HepG2 (cell line): Measurements from ENCODE around the gene STRADB. TPM values are rescaled to one million over a fixed set of nuclear protein-coding genes. Genes with fewer than 3 reads are reported as not detected.
A peak's percentile ranks its signal among the peaks of the same experiment; 100 is the strongest.

Experiments
- ATAC-seq: fragments of 200-7000 bp; cut with Tn5 transposase; 3 replicates; pipeline ENCODE4 v1.9.1; 2020; ENCODE audit warnings: mild to moderate bottlenecking, moderate library complexity
- BruUV-seq: library from RNA; stranded (reverse); fragments of 400-500 nt; replicated peaks from 2 replicates; lab custom pipeline; 2021; lab: Mats Ljungman, UMichigan
- CTCF ChIA-PET: fragments of 300-600 bp; formaldehyde crosslinking; extraction: SDS; loops from one replicate; lab custom pipeline; 2021; ENCODE audit warnings: low total read pairs, inconsistent platforms, low intra/inter-chr PET ratio; lab: Yijun Ruan, JAX
- POLR2A ChIA-PET: fragments of 350-600 bp; sonication (Branson Sonifier 250); formaldehyde crosslinking; loops from one replicate; lab custom pipeline; 2020; ENCODE audit warnings: antibody characterized with exemption, inconsistent platforms; lab: Yijun Ruan, JAX
- DNase-seq: peaks from one replicate; pipeline ENCODE4 v3.0.0-alpha.2; 2015; ENCODE audit warnings: low spot score
- FAIRE-seq: peaks from 3 replicates; lab custom pipeline; 2011; peaks lifted over from hg19 to GRCh38; lab: Jason Lieb, UNC
- H2AFZ ChIP-seq: one replicate; pipeline ENCODE4 v1.6.1; 2011; ENCODE audit warnings: low read length, inconsistent platforms
- H3K27ac ChIP-seq: fragments of 300-600 bp; 3 replicates; pipeline ENCODE4 v1.8.0; 2011; ENCODE audit warnings: mixed run types, mild to moderate bottlenecking, mixed read lengths, low read length, inconsistent platforms; ENCODE audit not compliant: insufficient read depth; ENCODE audit errors: extremely low read length
- H3K27me3 ChIP-seq, 2 experiments: fragments of 200-600 bp in 1 of 2; 2 replicates in 1 of 2; 3 replicates in 1 of 2; pipeline versions ENCODE4 v1.6.0 to v1.8.0; 2011; ENCODE audit warnings: low read length in 2 of 2, mild to moderate bottlenecking in 2 of 2, moderate library complexity in 2 of 2, inconsistent platforms in 1 of 2; ENCODE audit not compliant: insufficient read depth in 2 of 2, control insufficient read depth in 1 of 2
- H3K36me3 ChIP-seq, 2 experiments: fragments of 200-600 bp in 1 of 2; replicated peaks in 1 of 2; 2 replicates in 1 of 2; 3 replicates in 1 of 2; pipeline versions ENCODE4 v1.5.1 to v1.8.0; 2011; ENCODE audit warnings: low read length in 2 of 2, inconsistent platforms in 1 of 2; ENCODE audit not compliant: insufficient read depth in 2 of 2, control insufficient read depth in 1 of 2
- H3K4me1 ChIP-seq: 2 replicates; pipeline ENCODE4 v1.5.1; 2012; ENCODE audit warnings: low read length, inconsistent platforms; ENCODE audit not compliant: insufficient read depth
- H3K4me2 ChIP-seq: 2 replicates; pipeline ENCODE4 v1.6.0; 2011; ENCODE audit warnings: low read depth, low read length, inconsistent platforms
- H3K4me3 ChIP-seq, 3 experiments: fragments of 200-600 bp in 1 of 3; sonication (generic), shearing (Covaris generic) in 1 of 3; replicated peaks in 1 of 3; 2 replicates each; pipeline ENCODE4 v1.5.1; 2011 to 2016; ENCODE audit warnings: low read length in 3 of 3, inconsistent platforms in 2 of 3, low read depth in 2 of 3, mild to moderate bottlenecking in 2 of 3, control low read depth in 1 of 3, mixed read lengths in 1 of 3; ENCODE audit not compliant: insufficient read depth in 1 of 3
- H3K79me2 ChIP-seq: one replicate; pipeline ENCODE4 v1.6.1; 2011; ENCODE audit warnings: low read length, inconsistent platforms; ENCODE audit not compliant: insufficient read depth
- H3K9ac ChIP-seq: 2 replicates; pipeline ENCODE4 v1.6.0; 2011; ENCODE audit warnings: mild to moderate bottlenecking, low read depth, low read length, inconsistent platforms; ENCODE audit not compliant: insufficient read depth
- H3K9me3 ChIP-seq: 2 replicates; pipeline ENCODE4 v1.5.1; 2012; ENCODE audit warnings: mild to moderate bottlenecking, low read length
- H4K20me1 ChIP-seq: 2 replicates; pipeline ENCODE4 v1.6.0; 2011; ENCODE audit warnings: inconsistent platforms, mild to moderate bottlenecking, low read length, moderate library complexity; ENCODE audit not compliant: insufficient read depth
- KMT2B ChIP-seq: IDR thresholded peaks from 2 replicates; pipeline ENCODE4 v1.6.1; 2016; ENCODE audit warnings: missing genetic modification reagents, missing compliant biosample characterization
- NFATC3 ChIP-seq: sonication (generic); formaldehyde crosslinking; IDR thresholded peaks from 2 replicates; pipeline ENCODE4 v1.5.1; 2020; ENCODE audit warnings: mild to moderate bottlenecking, missing genetic modification reagents
- SALL2 ChIP-seq: sonication (generic); formaldehyde crosslinking; IDR thresholded peaks from 2 replicates; pipeline ENCODE4 v1.8.1; 2023; ENCODE audit warnings: mild to moderate bottlenecking, missing genetic modification reagents, inconsistent platforms
- SAP130 ChIP-seq: IDR thresholded peaks from 2 replicates; pipeline ENCODE4 v1.6.1; 2016; ENCODE audit warnings: low read depth
- SIN3A ChIP-seq: IDR thresholded peaks from 2 replicates; pipeline ENCODE4 v1.6.1; 2011; ENCODE audit warnings: low read depth, mild to moderate bottlenecking, control low read depth, low read length, borderline replicate concordance
- THAP11 ChIP-seq: IDR thresholded peaks from 2 replicates; pipeline ENCODE4 v1.6.1; 2016; ENCODE audit warnings: missing biosample characterization, missing genetic modification reagents
- ZFP37 ChIP-seq: sonication (generic); formaldehyde crosslinking; IDR thresholded peaks from 2 replicates; pipeline ENCODE4 v1.4.0; 2020; ENCODE audit warnings: missing genetic modification reagents, borderline replicate concordance
- ZNF432 ChIP-seq: sonication (generic); formaldehyde crosslinking; IDR thresholded peaks from 2 replicates; pipeline ENCODE4 v1.5.0; 2020; ENCODE audit warnings: missing genetic modification reagents, mild to moderate bottlenecking, borderline replicate concordance
- ZZZ3 ChIP-seq: sonication (generic); formaldehyde crosslinking; IDR thresholded peaks from 2 replicates; pipeline ENCODE4 v1.4.0; 2020; ENCODE audit warnings: missing genetic modification reagents, mild to moderate bottlenecking, borderline replicate concordance
- WGBS: methylation state at CpG from one replicate; pipeline ENCODE4 v1.1.6; 2017; ENCODE audit warnings: low lambda C conversion rate; 5-methylcytosine and 5-hydroxymethylcytosine counted together
- in situ Hi-C: cut with HindIII; loops from 2 replicates; pipeline ENCODE4 v1.10.0; 2017; ENCODE audit warnings: low pct_unique_long_range_greater_than_20kb; ENCODE audit not compliant: extremely low pct_ligation_motif_present
- intact Hi-C: fragments of 100-400 bp; cut with micrococcal nuclease; formaldehyde crosslinking; loops from one replicate; pipeline ENCODE4 v1.10.0; 2022; ENCODE audit not compliant: unreplicated experiment
- polyA plus RNA-seq, 8 experiments: library from polyadenylated mRNA; depleted of rRNA in 3 of 8; stranded (reverse) in 7 of 8; unstranded in 1 of 8; fragments of >200 nt; fragmentation: Illumina TruSeq in 4 of 8; extraction: Trizol in 4 of 8; gene quantifications; 2 replicates each; pipeline versions ENCODE4 v1.2.1 to v1.2.3, GENCODE V29; 2011 to 2016; ENCODE audit warnings: low read depth in 4 of 8, missing spikeins in 1 of 8, mixed read lengths in 1 of 8; ENCODE audit not compliant: insufficient read depth in 1 of 8
- total RNA-seq, 5 experiments: library from RNA; depleted of rRNA; stranded (reverse); fragments of >200 nt; fragmentation: Illumina TruSeq; extraction: Trizol; gene quantifications; 2 replicates each; pipeline ENCODE4 v1.2.3, GENCODE V29; 2016; ENCODE audit warnings: low read depth in 1 of 5
- TF ChIP-seq, protein P1 (sequence below): sonication (generic); formaldehyde crosslinking; IDR thresholded peaks from 2 replicates; pipeline ENCODE4 v1.5.1; 2020; ENCODE audit warnings: mild to moderate bottlenecking, missing genetic modification reagents, borderline replicate concordance
- TF ChIP-seq, protein P2 (sequence below): sonication (generic); formaldehyde crosslinking; conservative IDR thresholded peaks from 2 replicates; pipeline ENCODE4 v1.8.1; 2023; ENCODE audit warnings: missing genetic modification reagents
- TF ChIP-seq, protein P3 (sequence below), 2 experiments: fragments of 450-650 bp in 1 of 2; sonication (generic) in 1 of 2; formaldehyde crosslinking in 1 of 2; IDR thresholded peaks; 2 replicates each; pipeline versions ENCODE4 v1.6.1 to v1.8.0; 2016 to 2022; ENCODE audit warnings: antibody characterized with exemption in 1 of 2, mild to moderate bottlenecking in 1 of 2, missing genetic modification reagents in 1 of 2

STRADB gene
- total and polyA plus RNA-seq, 2 of the 13 experiments (the other 11 are each of a cell fraction or from before 2014, with no cell fraction given) = 34.1 to 66.6 TPM

DNA sequence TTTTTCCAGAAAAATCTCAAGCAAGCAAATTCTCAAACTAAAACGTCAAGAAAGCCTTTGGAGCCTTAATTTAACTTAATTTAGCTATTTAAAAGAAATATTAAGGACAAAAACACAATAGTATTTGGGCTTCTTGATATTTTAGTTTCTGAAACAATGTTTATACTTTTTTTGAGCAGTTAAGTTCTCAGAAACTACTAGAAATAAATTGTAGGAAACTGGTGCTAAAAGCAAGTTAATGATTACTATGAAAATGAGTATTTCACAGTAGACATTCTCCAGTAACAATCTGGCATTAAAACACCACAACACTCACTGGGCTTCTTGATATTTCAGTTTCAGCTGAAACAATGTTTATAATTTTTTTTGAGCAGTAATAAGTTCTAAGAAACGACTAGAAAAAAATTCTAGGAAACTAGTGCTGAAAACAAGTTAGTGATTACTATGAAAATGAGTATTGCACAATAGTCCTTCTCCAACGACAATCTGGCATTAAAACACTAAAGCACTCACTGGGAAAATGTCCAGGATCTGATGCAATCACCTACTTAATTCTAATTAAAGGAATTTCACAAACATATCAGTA lies 45.4 kb upstream of the STRADB start:
- FAIRE-seq (no peak), DNase-seq (peak; percentile 57), ATAC-seq (no peak)
- Histone ChIP-seq H3K79me2 (no peaks in the 10 kb centered on the region), H3K36me3 (peaks cover 0 to 1% of the 10 kb centered on the region in 2 experiments; a peak in 2 of 5 replicates), H3K9ac (peak overlapping the region; percentile 18; the same call in 1 of the 2 replicates), H3K9me3 (no peaks in the 10 kb centered on the region), H3K4me3 (peak overlapping the region in 1 of 3 experiments; percentile 7; a peak in 2 of 6 replicates), H3K27ac (peak overlapping the region; percentile 39), H2AFZ (peak overlapping the region; percentile 47), H3K27me3 (no peaks in the 10 kb centered on the region), H4K20me1 (no peaks in the 10 kb centered on the region), H3K4me1 (peaks cover 25% of the 10 kb centered on the region), H3K4me2 (peak overlapping the region; percentile 25)
- BruUV-seq = no TSS peak
- POLR2A ChIA-PET = interaction anchor here (1.1 kb wide), 1 partner anchor 46 kb away, joined by 3 read pairs; no protein-coding TSS in a partner anchor
- intact Hi-C loops = loop anchor here (2.0 kb wide), 1 partner anchor 45 kb away; the partner anchor contains the start of genes STRADB and TRAK2
- WGBS = 32% methylated on average over 3 of the region's 3 CpGs
- CTCF ChIA-PET = no interaction called here
- in situ Hi-C loops = no loop called here
- TF ChIP-seq, protein P1, sequence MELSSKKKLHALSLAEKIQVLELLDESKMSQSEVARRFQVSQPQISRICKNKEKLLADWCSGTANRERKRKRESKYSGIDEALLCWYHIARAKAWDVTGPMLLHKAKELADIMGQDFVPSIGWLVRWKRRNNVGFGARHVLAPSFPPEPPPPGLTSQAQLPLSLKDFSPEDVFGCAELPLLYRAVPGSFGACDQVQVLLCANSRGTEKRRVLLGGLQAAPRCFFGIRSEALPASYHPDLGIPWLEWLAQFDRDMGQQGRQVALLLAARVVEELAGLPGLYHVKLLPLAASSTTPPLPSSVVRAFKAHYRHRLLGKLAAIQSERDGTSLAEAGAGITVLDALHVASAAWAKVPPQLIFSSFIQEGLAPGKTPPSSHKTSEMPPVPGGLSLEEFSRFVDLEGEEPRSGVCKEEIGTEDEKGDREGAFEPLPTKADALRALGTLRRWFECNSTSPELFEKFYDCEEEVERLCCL (CRISPR knock-in tag) = no peak
- TF ChIP-seq, protein P2, sequence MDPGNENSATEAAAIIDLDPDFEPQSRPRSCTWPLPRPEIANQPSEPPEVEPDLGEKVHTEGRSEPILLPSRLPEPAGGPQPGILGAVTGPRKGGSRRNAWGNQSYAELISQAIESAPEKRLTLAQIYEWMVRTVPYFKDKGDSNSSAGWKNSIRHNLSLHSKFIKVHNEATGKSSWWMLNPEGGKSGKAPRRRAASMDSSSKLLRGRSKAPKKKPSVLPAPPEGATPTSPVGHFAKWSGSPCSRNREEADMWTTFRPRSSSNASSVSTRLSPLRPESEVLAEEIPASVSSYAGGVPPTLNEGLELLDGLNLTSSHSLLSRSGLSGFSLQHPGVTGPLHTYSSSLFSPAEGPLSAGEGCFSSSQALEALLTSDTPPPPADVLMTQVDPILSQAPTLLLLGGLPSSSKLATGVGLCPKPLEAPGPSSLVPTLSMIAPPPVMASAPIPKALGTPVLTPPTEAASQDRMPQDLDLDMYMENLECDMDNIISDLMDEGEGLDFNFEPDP (CRISPR knock-in tag) = no peak
- TF ChIP-seq THAP11 (CRISPR knock-in tag) = peak; percentile 76
- TF ChIP-seq KMT2B (CRISPR knock-in tag) = peak; percentile 18; the same call in 1 of the 2 replicates
- TF ChIP-seq ZFP37 (CRISPR knock-in tag) = no peak
- TF ChIP-seq, protein P3, sequence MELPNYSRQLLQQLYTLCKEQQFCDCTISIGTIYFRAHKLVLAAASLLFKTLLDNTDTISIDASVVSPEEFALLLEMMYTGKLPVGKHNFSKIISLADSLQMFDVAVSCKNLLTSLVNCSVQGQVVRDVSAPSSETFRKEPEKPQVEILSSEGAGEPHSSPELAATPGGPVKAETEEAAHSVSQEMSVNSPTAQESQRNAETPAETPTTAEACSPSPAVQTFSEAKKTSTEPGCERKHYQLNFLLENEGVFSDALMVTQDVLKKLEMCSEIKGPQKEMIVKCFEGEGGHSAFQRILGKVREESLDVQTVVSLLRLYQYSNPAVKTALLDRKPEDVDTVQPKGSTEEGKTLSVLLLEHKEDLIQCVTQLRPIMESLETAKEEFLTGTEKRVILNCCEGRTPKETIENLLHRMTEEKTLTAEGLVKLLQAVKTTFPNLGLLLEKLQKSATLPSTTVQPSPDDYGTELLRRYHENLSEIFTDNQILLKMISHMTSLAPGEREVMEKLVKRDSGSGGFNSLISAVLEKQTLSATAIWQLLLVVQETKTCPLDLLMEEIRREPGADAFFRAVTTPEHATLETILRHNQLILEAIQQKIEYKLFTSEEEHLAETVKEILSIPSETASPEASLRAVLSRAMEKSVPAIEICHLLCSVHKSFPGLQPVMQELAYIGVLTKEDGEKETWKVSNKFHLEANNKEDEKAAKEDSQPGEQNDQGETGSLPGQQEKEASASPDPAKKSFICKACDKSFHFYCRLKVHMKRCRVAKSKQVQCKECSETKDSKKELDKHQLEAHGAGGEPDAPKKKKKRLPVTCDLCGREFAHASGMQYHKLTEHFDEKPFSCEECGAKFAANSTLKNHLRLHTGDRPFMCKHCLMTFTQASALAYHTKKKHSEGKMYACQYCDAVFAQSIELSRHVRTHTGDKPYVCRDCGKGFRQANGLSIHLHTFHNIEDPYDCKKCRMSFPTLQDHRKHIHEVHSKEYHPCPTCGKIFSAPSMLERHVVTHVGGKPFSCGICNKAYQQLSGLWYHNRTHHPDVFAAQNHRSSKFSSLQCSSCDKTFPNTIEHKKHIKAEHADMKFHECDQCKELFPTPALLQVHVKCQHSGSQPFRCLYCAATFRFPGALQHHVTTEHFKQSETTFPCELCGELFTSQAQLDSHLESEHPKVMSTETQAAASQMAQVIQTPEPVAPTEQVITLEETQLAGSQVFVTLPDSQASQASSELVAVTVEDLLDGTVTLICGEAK (IDR thresholded peaks at IDR 0.05) = no peak
- TF ChIP-seq, protein P3 (CRISPR knock-in tag; IDR thresholded peaks at IDR 0.05) = no peak
- TF ChIP-seq NFATC3 (CRISPR knock-in tag) = no peak
- no peak for TF ChIP-seq ZZZ3
- no peak for TF ChIP-seq SALL2 (CRISPR knock-in tag)
- TF ChIP-seq SAP130 = 0 out of 2 replicates have a peak, but pooled peaks have one; percentile 16
- no peak for TF ChIP-seq ZNF432 (CRISPR knock-in tag)
- TF ChIP-seq SIN3A = no peak
